HCT116 (cell line): ENCODE measurements around the gene LYPD5. TPM values are rescaled to one million over a fixed set of nuclear protein-coding genes. Genes with fewer than 3 reads are reported as not detected.

Experiments
- ATAC-seq: fragments of 200-7000 bp; cut with Tn5 transposase; 2 replicates; pipeline ENCODE4 v1.9.1; 2020; ENCODE audit warnings: mild to moderate bottlenecking, moderate library complexity
- BruUV-seq: library from RNA; stranded (reverse); fragments of 400-500 nt; replicated peaks from 2 replicates; lab custom pipeline; 2021; lab: Mats Ljungman, UMichigan
- CTCF ChIA-PET: fragments of 300-600 bp; sonication (Branson Sonifier 250); formaldehyde crosslinking; loops from one replicate; lab custom pipeline; 2021; ENCODE audit warnings: antibody characterized with exemption; lab: Charles Lee
- POLR2A ChIA-PET: fragments of 300-600, 350-600 bp; sonication (Branson Sonifier 250); formaldehyde crosslinking; loops from one replicate; lab custom pipeline; 2021; ENCODE audit warnings: antibody characterized with exemption; lab: Charles Lee
- RAD21 ChIA-PET, 2 experiments: fragments of 300-600 bp; sonication (Branson Sonifier 250); formaldehyde crosslinking; loops; one replicate each; lab custom pipeline; 2023; ENCODE audit warnings: low total read pairs in 2 of 2; ENCODE audit not compliant: uncharacterized antibody in 2 of 2, unreplicated experiment in 2 of 2, low non-redundant PET in 1 of 2; lab: Charles Lee
- DNase-seq: peaks from one replicate; pipeline ENCODE4 v3.0.0-alpha.2; 2010; ENCODE audit warnings: low read depth, low spot score
- H2AFZ ChIP-seq: fragments of 200-600 bp; shearing (Covaris generic), sonication (generic); 2 replicates; pipeline ENCODE4 v1.6.1; 2017; ENCODE audit warnings: low read depth, mixed run types, mixed read lengths, antibody characterized with exemption, low read length; ENCODE audit not compliant: poor library complexity, severe bottlenecking
- H3K27ac ChIP-seq: 2 replicates; pipeline ENCODE4 v1.5.1; 2012; ENCODE audit warnings: low read depth, low read length
- H3K27me3 ChIP-seq: fragments of 200-600 bp; sonication (generic); 2 replicates; pipeline ENCODE4 v1.6.1; 2016; ENCODE audit warnings: mixed run types, low read length, mixed read lengths; ENCODE audit not compliant: insufficient read depth
- H3K36me3 ChIP-seq, 2 experiments: fragments of 200-500 bp in 1 of 2; fragments of 200-600 bp in 1 of 2; sonication (Bioruptor generic) in 1 of 2; sonication (generic) in 1 of 2; 2 replicates each; pipeline versions ENCODE4 v1.5.1 to v1.6.1; 2014 to 2016; ENCODE audit warnings: low read length in 2 of 2, inconsistent platforms in 1 of 2, mixed read lengths in 1 of 2, mixed run types in 1 of 2; ENCODE audit not compliant: insufficient read depth in 2 of 2, control insufficient read depth in 1 of 2
- H3K4me1 ChIP-seq, 2 experiments: fragments of 200-600 bp in 1 of 2; sonication (generic) in 1 of 2; 2 replicates each; pipeline versions ENCODE4 v1.5.1 to v1.6.1; 2012 to 2017; ENCODE audit warnings: low read length in 2 of 2, inconsistent platforms in 1 of 2, mild to moderate bottlenecking in 1 of 2, mixed read lengths in 1 of 2, mixed run types in 1 of 2, moderate library complexity in 1 of 2; ENCODE audit not compliant: insufficient read depth in 2 of 2, control insufficient read depth in 1 of 2
- H3K4me2 ChIP-seq: fragments of 200-600 bp; sonication (generic); 2 replicates; pipeline ENCODE4 v1.6.1; 2017; ENCODE audit warnings: mixed run types, low read length, mixed read lengths
- H3K4me3 ChIP-seq, 2 experiments: fragments of 200-600 bp in 1 of 2; sonication (generic) in 1 of 2; replicated peaks in 1 of 2; 2 replicates each; pipeline ENCODE4 v1.5.1; 2011 to 2016; ENCODE audit warnings: low read length in 2 of 2, control low read depth in 1 of 2, low read depth in 1 of 2, mild to moderate bottlenecking in 1 of 2, mixed read lengths in 1 of 2, mixed run types in 1 of 2
- H3K79me2 ChIP-seq: fragments of 200-600 bp; sonication (generic); 2 replicates; pipeline ENCODE4 v1.6.1; 2017; ENCODE audit warnings: mild to moderate bottlenecking, mixed run types, low read length, moderate library complexity, mixed read lengths; ENCODE audit not compliant: insufficient read depth
- H3K9ac ChIP-seq: fragments of 200-600 bp; sonication (generic); 2 replicates; pipeline ENCODE4 v1.6.1; 2016; ENCODE audit warnings: low read length, mixed read lengths
- H3K9me2 ChIP-seq: fragments of 200-600 bp; sonication (generic), shearing (Covaris generic); 2 replicates; pipeline ENCODE4 v1.6.1; 2017; ENCODE audit warnings: mixed run types, mild to moderate bottlenecking, moderate library complexity; ENCODE audit not compliant: insufficient read depth
- H3K9me3 ChIP-seq, 2 experiments: fragments of 200-500 bp in 1 of 2; fragments of 200-600 bp in 1 of 2; sonication (Bioruptor generic) in 1 of 2; sonication (generic) in 1 of 2; 2 replicates each; pipeline ENCODE4 v1.6.1; 2014 to 2017; ENCODE audit warnings: low read length in 2 of 2, mixed read lengths in 2 of 2, inconsistent platforms in 1 of 2, low read depth in 1 of 2, mild to moderate bottlenecking in 1 of 2, mixed run types in 1 of 2, moderate library complexity in 1 of 2; ENCODE audit not compliant: control insufficient read depth in 1 of 2, insufficient read depth in 1 of 2
- H4K20me1 ChIP-seq: fragments of 200-600 bp; sonication (generic), shearing (Covaris generic); 2 replicates; pipeline ENCODE4 v1.6.1; 2017; ENCODE audit warnings: mixed run types, mild to moderate bottlenecking, moderate library complexity; ENCODE audit not compliant: insufficient read depth
- ATF3 ChIP-seq: IDR thresholded peaks from 2 replicates; pipeline ENCODE4 v1.6.1; 2012
- CTCF ChIP-seq, 3 experiments: fragments of 200-600 bp in 1 of 3; sonication (generic) in 1 of 3; IDR thresholded peaks in 2 of 3; conservative IDR thresholded peaks in 1 of 3; 2 replicates each; pipeline ENCODE4 v1.5.1; 2012 to 2017; ENCODE audit warnings: low read depth in 2 of 3, low read length in 2 of 3, antibody characterized with exemption in 1 of 3, borderline replicate concordance in 1 of 3, control low read depth in 1 of 3, mild to moderate bottlenecking in 1 of 3, mixed read lengths in 1 of 3, mixed run types in 1 of 3, moderate library complexity in 1 of 3; ENCODE audit not compliant: insufficient read depth in 1 of 3
- FOSL1 ChIP-seq: IDR thresholded peaks from 2 replicates; pipeline ENCODE4 v1.6.1; 2012; ENCODE audit warnings: low read depth
- SIN3A ChIP-seq: IDR thresholded peaks from 2 replicates; pipeline ENCODE4 v1.6.1; 2012; ENCODE audit warnings: low read depth
- YY1 ChIP-seq: IDR thresholded peaks from 2 replicates; pipeline ENCODE4 v1.6.1; 2011; ENCODE audit warnings: low read length, low read depth, moderate library complexity, mild to moderate bottlenecking; ENCODE audit not compliant: insufficient replicate concordance; ENCODE audit errors: extremely low read depth
- intact Hi-C: fragments of 100-400 bp; cut with micrococcal nuclease; formaldehyde crosslinking; loops from 2 replicates; pipeline ENCODE4 v1.10.0; 2022
- total RNA-seq: library from RNA; stranded (reverse); gene quantifications from one replicate; pipeline ENCODE4 v1.2.1, GENCODE V29; 2021; ENCODE audit not compliant: unreplicated experiment

The LYPD5 gene
- total RNA-seq, 1 experiment from 2014 or later, result 7.6 TPM

GRCh38 chr19:43820884-43821215, 18.6 kb upstream of the LYPD5 start:
- RAD21 ChIA-PET, result no interaction called here
- H3K27ac ChIP-seq, result no peak overlapping the region
- ATAC-seq, result no peak
- H2AFZ ChIP-seq, result no peak overlapping the region
- no peak overlapping the region for H3K4me2 ChIP-seq
- H4K20me1 ChIP-seq, result no peaks in the 10 kb centered on the region
- peaks cover 1 to 4% of the 10 kb centered on the region in 2 experiments; a peak in 2 of 4 replicates for H3K9me3 ChIP-seq
- POLR2A ChIA-PET, result no interaction called here
- BruUV-seq, result no TSS peak
- H3K9me2 ChIP-seq, result no peaks in the 10 kb centered on the region
- no peak overlapping the region for H3K4me3 ChIP-seq
- intact Hi-C loops, result loop anchor here (10.0 kb wide), 1 partner anchor 274 kb away; the partner anchor contains the start of gene ZNF224
- TF ChIP-seq YY1 (no peak), FOSL1 (no peak), SIN3A (no peak), ATF3 (no peak), CTCF (IDR thresholded peaks at IDR 0.05 in 2 of 3, conservative IDR thresholded peaks at IDR 0.05 in 1 of 3; ENCODE audit: borderline replicate concordance in 1 of 3, insufficient read depth in 1 of 3, low read depth in 2 of 3, low read length in 2 of 3) (no peak)
- TF ChIP-seq, all 23 proteins: peak for 0
- Histone ChIP-seq H3K4me1 (no peaks in the 10 kb centered on the region), H3K79me2 (no peaks in the 10 kb centered on the region), H3K27me3 (no peaks in the 10 kb centered on the region), H3K36me3 (no peaks in the 10 kb centered on the region), H3K9ac (no peak overlapping the region)
- no peak for DNase-seq
- CTCF ChIA-PET, result interaction anchor here (2.1 kb wide), 1 partner anchor 11 kb away, joined by 6 read pairs; no protein-coding TSS in a partner anchor
